ENCODE results near the gene ICOS.

The ICOS gene, protein sequence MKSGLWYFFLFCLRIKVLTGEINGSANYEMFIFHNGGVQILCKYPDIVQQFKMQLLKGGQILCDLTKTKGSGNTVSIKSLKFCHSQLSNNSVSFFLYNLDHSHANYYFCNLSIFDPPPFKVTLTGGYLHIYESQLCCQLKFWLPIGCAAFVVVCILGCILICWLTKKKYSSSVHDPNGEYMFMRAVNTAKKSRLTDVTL

DNA sequence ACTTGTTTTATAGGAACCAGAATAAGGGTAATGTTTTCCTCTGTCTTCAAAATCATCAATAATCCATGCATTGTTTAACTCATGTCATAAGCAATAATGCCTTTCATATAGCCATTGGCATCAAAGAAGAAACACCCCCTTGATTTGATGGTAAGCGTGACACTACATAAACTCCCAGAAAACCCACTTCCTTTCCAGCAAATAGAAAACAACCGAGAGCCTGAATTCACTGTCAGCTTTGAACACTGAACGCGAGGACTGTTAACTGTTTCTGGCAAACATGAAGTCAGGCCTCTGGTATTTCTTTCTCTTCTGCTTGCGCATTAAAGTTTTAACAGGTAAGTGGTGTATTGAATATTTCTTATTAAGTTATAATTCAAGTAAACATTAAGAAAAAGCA lies at the start of gene ICOS:
TSS of gene ICOS (plus strand) at position 229 of the 400 bp plus-strand sequence. CDS start at position 281, 52 bp downstream.
- DNase-seq, result peak; percentile 37

DNA sequence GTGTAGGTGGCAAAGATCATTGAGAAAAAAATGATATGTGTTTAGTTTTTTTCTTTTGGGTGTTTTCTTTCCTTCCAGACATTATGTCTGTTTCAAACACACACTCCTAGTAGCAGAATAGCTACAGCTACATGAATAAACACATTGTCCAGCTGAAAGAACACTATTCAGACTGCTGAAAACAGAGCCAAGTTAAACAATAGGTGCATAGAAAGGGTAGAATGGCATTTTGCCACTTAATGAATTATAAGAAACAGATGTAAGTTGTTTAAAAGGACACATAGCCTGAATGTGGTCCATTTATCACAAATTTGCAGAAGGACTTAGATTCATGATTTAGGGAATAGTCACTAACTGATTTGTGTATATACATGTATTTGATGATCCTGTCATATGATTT lies 48.9 kb upstream of the ICOS start:
- no peak for DNase-seq

DNA sequence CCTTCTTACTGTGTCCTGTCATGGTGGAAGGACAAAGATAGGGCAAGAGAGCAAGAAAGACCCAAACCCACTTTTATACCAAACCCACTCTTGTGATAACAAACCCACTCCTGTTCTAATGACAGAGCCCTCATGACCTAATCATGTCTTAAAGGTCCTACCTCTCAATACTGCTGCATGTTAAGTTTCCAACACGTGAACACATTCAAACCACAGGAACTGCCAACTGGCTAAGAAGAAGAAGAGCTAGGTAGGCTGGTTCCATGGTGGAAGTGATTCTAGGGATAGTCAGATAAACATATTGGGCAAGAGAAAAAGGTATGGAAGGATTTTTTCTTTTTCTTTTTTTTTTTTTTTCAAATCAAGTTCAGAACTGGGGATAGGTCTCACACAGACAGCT lies 47.0 kb upstream of the ICOS start:
- DNase-seq, result no peak

GRCh38 chr2:203889944-203890343 lies 46.6 kb upstream of the ICOS start:
- DNase-seq, result no peak

DNA sequence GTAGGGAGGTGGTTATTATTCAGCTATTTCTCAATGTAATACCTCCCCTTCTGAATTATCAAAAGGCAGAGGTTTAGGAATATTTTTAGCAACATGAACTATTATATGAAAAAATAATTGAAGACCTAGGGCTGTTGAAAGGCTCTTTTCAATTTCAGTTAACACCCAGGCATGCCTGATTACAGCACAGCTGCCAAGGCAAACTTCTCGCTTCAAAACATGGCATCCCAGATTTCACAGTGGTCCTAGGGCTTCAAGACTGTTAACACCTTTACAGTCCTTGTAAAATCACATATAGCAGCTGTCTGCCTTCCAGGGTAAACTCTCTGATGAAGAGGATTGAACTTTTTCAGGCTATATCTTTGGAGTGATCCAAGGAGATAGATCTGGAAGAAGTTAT lies 45.8 kb upstream of the ICOS start:
- no peak for DNase-seq

- DNase-seq, result no peak
Measured at GRCh38 chr2:203891474-203891873, 45.1 kb upstream of the ICOS start.

DNA sequence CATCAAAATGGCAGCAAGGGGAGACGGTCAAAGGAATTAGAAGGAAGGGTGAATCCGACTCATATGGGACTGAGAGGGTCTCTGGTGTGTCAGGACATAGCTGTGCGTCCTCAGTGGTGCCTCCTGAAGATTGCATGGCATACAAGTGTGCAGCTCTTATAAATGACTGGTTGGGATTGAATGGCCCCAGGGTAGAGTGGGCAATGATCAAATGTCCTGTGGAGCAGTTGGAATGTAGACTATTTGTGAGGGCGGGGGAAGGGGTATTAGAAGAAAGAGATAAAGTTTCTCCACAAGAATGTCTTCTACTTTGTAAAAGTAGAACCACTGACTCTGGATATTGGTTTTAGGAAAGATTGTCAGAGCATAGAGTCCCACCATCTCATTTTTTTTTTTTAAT lies 44.4 kb upstream of the ICOS start:
- DNase-seq, result no peak

GRCh38 chr2:203893401-203893800 lies 43.2 kb upstream of the ICOS start:
- DNase-seq, result no peak

DNA sequence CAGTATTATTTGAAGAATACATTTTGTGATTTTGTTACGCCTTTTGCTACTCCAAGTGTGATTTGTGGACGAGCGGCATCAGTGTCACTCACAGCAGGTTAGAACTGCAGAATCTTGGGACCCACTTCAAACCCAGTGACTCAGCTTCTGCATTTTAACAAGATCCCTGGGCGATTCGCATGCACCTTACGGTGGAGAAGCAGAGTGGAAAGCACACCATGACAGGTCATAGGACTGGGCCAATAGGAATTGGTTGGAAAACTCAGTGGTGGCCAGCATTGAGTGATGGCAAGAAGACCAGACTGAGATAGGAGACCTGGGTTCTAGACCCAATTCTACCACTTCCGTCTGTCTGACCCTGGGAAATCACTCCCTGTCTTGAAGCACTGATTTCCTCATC lies 42.7 kb upstream of the ICOS start:
- no peak for DNase-seq

- DNase-seq, result no peak
Measured at GRCh38 chr2:203894262-203894661, 42.3 kb upstream of the ICOS start.

DNA sequence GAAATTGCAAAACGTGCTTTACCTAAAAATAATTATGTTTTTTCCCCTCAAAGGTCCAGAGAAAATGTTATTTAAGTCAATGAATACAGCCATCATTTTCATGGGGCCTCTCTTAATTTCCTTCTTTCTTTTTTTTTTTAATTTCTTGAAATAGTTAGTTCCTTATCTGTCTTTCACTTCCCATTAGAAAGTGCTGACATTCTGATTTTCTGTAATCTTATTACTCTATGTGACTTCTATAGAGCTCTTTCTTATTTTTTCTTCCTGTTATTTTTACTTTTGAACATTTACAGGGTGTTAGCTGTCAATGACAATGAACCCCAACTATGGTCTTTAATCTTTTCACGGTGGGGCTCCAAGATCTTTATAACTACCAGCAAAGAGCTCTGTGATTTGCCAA lies 39.0 kb upstream of the ICOS start:
- no peak for DNase-seq

DNA sequence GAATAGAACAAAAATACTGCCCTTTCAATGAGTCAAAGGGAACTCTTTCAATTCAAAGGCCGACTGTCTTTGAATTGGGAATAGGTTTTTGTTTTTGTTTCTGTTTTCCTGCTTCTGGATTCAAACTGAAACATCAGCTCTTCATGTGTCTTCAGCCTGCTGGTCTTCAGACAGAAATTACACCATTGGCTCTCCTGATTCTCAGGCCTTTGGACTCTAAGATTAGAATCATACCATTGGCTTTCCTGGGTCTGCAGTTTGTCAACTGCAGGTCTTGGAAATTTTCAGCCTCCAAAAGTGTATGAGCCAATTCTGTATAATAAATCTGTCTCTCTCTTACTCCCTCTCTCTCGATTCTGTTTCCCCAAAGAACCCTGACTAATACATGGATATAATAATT lies 37.9 kb upstream of the ICOS start:
- no peak for DNase-seq

DNA sequence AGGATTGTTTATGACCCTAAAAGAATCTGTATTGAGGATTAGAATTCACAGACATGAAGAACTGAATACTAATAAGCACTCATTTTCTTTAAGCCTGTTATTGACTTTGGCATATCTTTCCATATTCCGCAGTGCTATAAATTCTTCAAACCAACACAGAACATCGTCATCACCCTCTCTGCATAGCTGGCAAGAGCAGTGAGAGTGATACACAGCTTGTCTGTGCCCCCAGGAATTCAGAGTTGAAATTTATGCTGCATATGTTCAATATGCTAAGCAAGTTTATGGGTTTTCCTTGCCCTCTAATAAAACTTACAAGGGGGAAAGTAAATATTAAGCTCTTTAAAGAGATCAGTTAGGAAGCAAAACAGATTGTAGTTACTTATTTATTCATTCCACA lies 36.3 kb upstream of the ICOS start:
- DNase-seq, result no peak

- DNase-seq, result no peak
Measured at GRCh38 chr2:203904022-203904421, 32.5 kb upstream of the ICOS start.

- no peak for DNase-seq
Measured at GRCh38 chr2:203905656-203906055, 30.9 kb upstream of the ICOS start.

DNA sequence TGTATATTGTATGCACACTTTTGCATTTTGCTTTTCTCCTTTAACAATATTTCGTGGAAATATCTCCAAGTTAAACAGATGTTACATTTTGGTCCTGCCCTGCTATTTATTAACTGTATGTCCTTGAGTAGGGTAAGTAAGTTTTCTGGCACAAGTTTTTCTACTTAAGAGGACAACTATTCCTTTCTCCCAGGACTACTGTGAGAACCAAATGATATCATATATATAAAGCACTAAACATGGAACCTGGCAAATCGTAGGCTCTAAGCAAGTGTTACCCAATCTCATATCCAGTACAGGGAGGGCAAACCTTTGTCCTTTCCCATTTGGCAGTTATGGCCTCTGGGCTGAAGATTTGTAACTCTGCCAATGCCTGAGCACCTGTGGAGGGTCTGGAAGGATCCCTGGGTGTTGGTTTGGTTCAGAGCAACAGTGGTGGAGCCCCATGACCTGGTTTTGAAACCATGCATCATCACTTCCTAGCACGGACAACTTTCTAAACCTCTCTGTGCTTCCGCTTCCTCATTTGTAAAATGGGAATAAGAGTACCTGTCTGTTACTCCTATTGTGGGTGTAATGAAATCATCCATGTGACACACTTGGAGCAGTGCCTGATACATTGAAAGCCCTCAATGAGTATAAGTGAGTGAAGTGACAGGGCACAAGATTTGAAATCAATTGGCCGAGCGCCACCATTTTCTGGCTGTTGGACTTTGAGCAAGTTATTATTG lies 28.3 kb upstream of the ICOS start:
- DNase-seq, result no peak

- no peak for DNase-seq
Measured at GRCh38 chr2:203908797-203909185, 27.8 kb upstream of the ICOS start.

- no peak for DNase-seq
Measured at GRCh38 chr2:203909261-203909967, 27.1 kb upstream of the ICOS start.

GRCh38 chr2:203909974-203910373 lies 26.6 kb upstream of the ICOS start:
- DNase-seq, result no peak

GRCh38 chr2:203913947-203914346 lies 22.6 kb upstream of the ICOS start:
- no peak for DNase-seq

DNA sequence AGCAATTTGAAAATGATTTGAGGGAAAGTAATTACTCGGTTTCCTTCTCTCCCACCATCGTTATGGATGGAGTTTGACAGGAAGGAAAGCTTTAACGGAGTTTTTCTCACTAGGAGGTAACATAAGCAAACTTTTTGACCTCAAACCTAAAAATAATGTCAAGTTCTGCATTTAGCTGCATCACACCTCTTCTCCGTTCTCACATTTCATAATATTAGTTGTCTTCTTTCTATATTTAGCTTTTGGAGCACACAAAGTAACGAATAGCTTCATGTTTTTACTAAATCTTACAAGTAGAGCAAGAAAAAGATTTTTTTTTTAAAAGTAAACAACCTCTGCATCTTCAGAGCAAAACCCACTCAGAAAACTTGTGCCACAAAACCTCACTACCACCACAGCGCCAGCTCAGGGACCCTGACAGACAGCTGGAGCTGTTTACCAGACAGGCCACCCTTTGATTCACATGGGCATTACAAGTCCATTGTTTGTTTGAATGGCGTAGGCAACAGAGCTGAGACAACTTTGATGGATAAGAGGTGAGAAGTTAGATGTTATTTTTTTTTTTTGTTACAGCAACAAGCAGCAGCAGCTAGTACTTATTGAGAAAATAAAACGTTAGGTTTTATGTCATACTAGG lies 21.9 kb upstream of the ICOS start:
- no peak for DNase-seq

DNA sequence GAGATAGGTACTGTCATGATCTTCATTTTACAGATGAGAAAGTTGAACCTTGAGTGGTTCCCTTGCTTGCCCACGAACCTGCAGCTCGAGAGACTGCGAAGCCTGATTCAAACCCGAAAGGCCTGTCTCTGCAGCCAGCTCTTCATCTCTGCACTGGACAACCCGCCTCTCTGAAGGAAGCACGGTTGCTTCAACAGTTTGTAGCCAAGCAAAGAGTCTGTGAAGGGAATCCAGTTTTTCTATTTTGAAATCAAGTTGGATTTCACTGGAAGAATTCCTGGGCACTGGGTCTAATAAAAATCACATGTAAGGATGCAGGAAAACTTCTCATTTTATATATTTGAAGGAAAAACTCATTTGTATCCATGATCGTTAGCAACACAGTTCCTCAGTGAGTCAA lies 21.3 kb upstream of the ICOS start:
- no peak for DNase-seq

- DNase-seq, result no peak
Measured at GRCh38 chr2:203916756-203917155, 19.8 kb upstream of the ICOS start.

DNA sequence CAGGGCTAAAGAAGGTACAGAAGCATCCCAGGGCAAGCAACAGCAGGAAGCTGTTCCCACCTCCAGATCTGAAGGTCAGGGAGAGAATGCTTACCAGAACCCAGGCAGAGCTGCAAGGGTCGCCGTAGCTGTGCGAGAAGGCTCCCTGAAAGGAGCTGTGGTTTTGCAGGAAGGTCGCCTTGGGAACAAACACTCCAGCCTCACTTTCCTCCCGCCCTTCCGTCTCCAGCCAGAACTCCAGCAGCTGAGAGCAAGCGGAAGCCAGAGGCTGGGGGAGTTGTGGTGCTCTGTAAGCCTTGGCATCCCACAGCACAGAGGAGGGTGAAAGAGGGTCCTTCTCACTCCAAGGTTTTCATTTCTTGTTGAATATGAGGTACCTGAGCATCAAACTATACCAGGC lies 18.3 kb upstream of the ICOS start:
- DNase-seq, result no peak

All from activated CD4-positive, alpha-beta T cell treated with anti-CD3 and anti-CD28 coated beads, Interleukin-2, amount 50 U/mL, for 1 hour (primary cell).